IMR-90 (cell line): Measurements from ENCODE around the gene CALHM1. TPM values are rescaled to one million over a fixed set of nuclear protein-coding genes. Genes with fewer than 3 reads are reported as not detected.

Experiments used
- ATAC-seq: fragments of 200-7000 bp; cut with Tn5 transposase; 2 replicates; pipeline ENCODE4 v1.9.1; 2020; ENCODE audit warnings: low read depth, mild to moderate bottlenecking, moderate library complexity
- BruUV-seq: library from RNA; stranded (reverse); fragments of 400-500 nt; replicated peaks from 2 replicates; lab custom pipeline; 2021; lab: Mats Ljungman, UMichigan
- CTCF ChIA-PET: fragments of 300-600 bp; formaldehyde crosslinking; extraction: SDS; loops from one replicate; lab custom pipeline; 2021; ENCODE audit warnings: antibody characterized with exemption; lab: Yijun Ruan, JAX
- POLR2A ChIA-PET: fragments of 300-600 bp; sonication (Branson Sonifier 250); formaldehyde crosslinking; loops from one replicate; lab custom pipeline; 2022; ENCODE audit warnings: antibody characterized with exemption; ENCODE audit not compliant: unreplicated experiment; lab: Charles Lee
- DNase-seq: peaks from one replicate; pipeline ENCODE4 v3.0.0; 2013
- H2AFZ ChIP-seq: replicated peaks from 2 replicates; pipeline ENCODE3; 2013; ENCODE audit warnings: low read length, mild to moderate bottlenecking; ENCODE audit not compliant: poor library complexity
- H2AK5ac ChIP-seq: 2 replicates; pipeline ENCODE4 v1.6.1; 2013; ENCODE audit warnings: low read depth, low read length, inconsistent platforms
- H2AK9ac ChIP-seq: replicated peaks from 2 replicates; pipeline ENCODE3; 2013; ENCODE audit warnings: mild to moderate bottlenecking, low read depth, low read length, moderate library complexity; ENCODE audit not compliant: poor library complexity
- H2BK120ac ChIP-seq: 2 replicates; pipeline ENCODE4 v1.6.1; 2013; ENCODE audit warnings: low read depth, low read length, inconsistent platforms
- H2BK15ac ChIP-seq: 3 replicates; pipeline ENCODE4 v1.6.1; 2013; ENCODE audit warnings: low read depth, low read length, inconsistent platforms
- H2BK20ac ChIP-seq: 2 replicates; pipeline ENCODE4 v1.6.1; 2013; ENCODE audit warnings: low read depth, mild to moderate bottlenecking, inconsistent platforms, low read length, moderate library complexity
- H2BK5ac ChIP-seq: 2 replicates; pipeline ENCODE4 v1.6.1; 2013; ENCODE audit warnings: mild to moderate bottlenecking, low read depth, low read length, inconsistent platforms; ENCODE audit not compliant: poor library complexity, severe bottlenecking
- H3K14ac ChIP-seq: replicated peaks from 2 replicates; pipeline ENCODE4 v1.6.1; 2013; ENCODE audit warnings: low read depth, low read length, inconsistent platforms
- H3K18ac ChIP-seq: 2 replicates; pipeline ENCODE4 v1.6.1; 2013; ENCODE audit warnings: low read depth, low read length, control low read depth
- H3K23ac ChIP-seq: 2 replicates; pipeline ENCODE4 v1.6.1; 2013; ENCODE audit warnings: low read depth, low read length, inconsistent platforms
- H3K27ac ChIP-seq: 2 replicates; pipeline ENCODE4 v1.5.1; 2013; ENCODE audit warnings: mild to moderate bottlenecking, control low read depth, low read length; ENCODE audit not compliant: insufficient read depth
- H3K27me3 ChIP-seq: 2 replicates; pipeline ENCODE4 v1.6.1; 2013; ENCODE audit warnings: low read length; ENCODE audit not compliant: control insufficient read depth, insufficient read depth
- H3K36me3 ChIP-seq: 2 replicates; pipeline ENCODE4 v1.6.1; 2013; ENCODE audit warnings: low read length, mixed read lengths; ENCODE audit not compliant: control insufficient read depth, insufficient read depth
- H3K4ac ChIP-seq: 2 replicates; pipeline ENCODE4 v1.6.1; 2013; ENCODE audit warnings: low read depth, low read length, inconsistent platforms
- H3K4me1 ChIP-seq: 2 replicates; pipeline ENCODE4 v1.6.1; 2013; ENCODE audit warnings: low read length, mixed read lengths; ENCODE audit not compliant: control insufficient read depth, insufficient read depth
- H3K4me2 ChIP-seq: 2 replicates; pipeline ENCODE4 v1.6.1; 2013; ENCODE audit warnings: low read depth, mild to moderate bottlenecking, control low read depth, low read length, moderate library complexity
- H3K4me3 ChIP-seq: 2 replicates; pipeline ENCODE4 v1.5.1; 2013; ENCODE audit warnings: low read depth, mild to moderate bottlenecking, control low read depth, low read length, moderate library complexity; ENCODE audit not compliant: insufficient read depth
- H3K56ac ChIP-seq: 2 replicates; pipeline ENCODE4 v1.6.1; 2013; ENCODE audit warnings: low read length, inconsistent platforms; ENCODE audit not compliant: insufficient read depth; ENCODE audit errors: extremely low read depth
- H3K79me1 ChIP-seq, 2 experiments: 2 replicates each; pipeline ENCODE4 v1.6.1; 2013; ENCODE audit warnings: low read length in 2 of 2, inconsistent platforms in 1 of 2, low read depth in 1 of 2
- H3K9ac ChIP-seq: 2 replicates; pipeline ENCODE4 v1.6.1; 2013; ENCODE audit warnings: low read depth, low read length, control low read depth
- H3K9me1 ChIP-seq: 2 replicates; pipeline ENCODE4 v1.6.1; 2013; ENCODE audit warnings: low read length, inconsistent platforms; ENCODE audit not compliant: insufficient read depth
- H3K9me3 ChIP-seq: 2 replicates; pipeline ENCODE4 v1.6.1; 2013; ENCODE audit warnings: low read length; ENCODE audit not compliant: control insufficient read depth, insufficient read depth
- H4K20me1 ChIP-seq: 2 replicates; pipeline ENCODE4 v1.6.1; 2013; ENCODE audit warnings: low read length, inconsistent platforms; ENCODE audit not compliant: insufficient read depth
- H4K5ac ChIP-seq: 2 replicates; pipeline ENCODE4 v1.6.1; 2013; ENCODE audit warnings: mild to moderate bottlenecking, low read depth, low read length, control low read depth
- H4K8ac ChIP-seq, 2 experiments: 2 replicates each; pipeline ENCODE4 v1.6.1; 2013; ENCODE audit warnings: low read depth in 2 of 2, low read length in 2 of 2, control low read depth in 1 of 2, inconsistent platforms in 1 of 2
- H4K91ac ChIP-seq: 2 replicates; pipeline ENCODE4 v1.6.1; 2013; ENCODE audit warnings: low read depth, low read length, inconsistent platforms; ENCODE audit not compliant: insufficient read depth
- CHD1 ChIP-seq: IDR thresholded peaks from 2 replicates; pipeline ENCODE4 v1.6.1; 2012; ENCODE audit warnings: low read depth, low read length, improper control_type of control experiment
- MAZ ChIP-seq: IDR thresholded peaks from 2 replicates; pipeline ENCODE4 v1.6.1; 2012; ENCODE audit warnings: low read depth, mild to moderate bottlenecking, low read length, improper control_type of control experiment, moderate library complexity, borderline replicate concordance
- MXI1 ChIP-seq: IDR thresholded peaks from 2 replicates; pipeline ENCODE4 v1.6.1; 2012; ENCODE audit warnings: low read depth, mild to moderate bottlenecking, low read length, moderate library complexity, borderline replicate concordance
- RAD21 ChIP-seq: IDR thresholded peaks from 2 replicates; pipeline ENCODE4 v1.6.1; 2012; ENCODE audit warnings: low read length, improper control_type of control experiment
- RCOR1 ChIP-seq: IDR thresholded peaks from 2 replicates; pipeline ENCODE4 v1.6.1; 2012; ENCODE audit warnings: mild to moderate bottlenecking, low read length, improper control_type of control experiment; ENCODE audit not compliant: insufficient replicate concordance
- SMC3 ChIP-seq: fragments of 150-350 bp; IDR thresholded peaks from 2 replicates; pipeline ENCODE4 v1.6.1; 2016; ENCODE audit warnings: low read depth, mild to moderate bottlenecking, antibody characterized with exemption, low read length, moderate library complexity
- WGBS, 2 experiments: methylation state at CpG; one replicate each; pipeline versions ENCODE4 v1.1.5 to v1.1.7; 2013; ENCODE audit warnings: missing lambda C conversion rate in 2 of 2; ENCODE audit not compliant: insufficient read length in 1 of 2; ENCODE audit errors: extremely low coverage in 2 of 2; 5-methylcytosine and 5-hydroxymethylcytosine counted together
- dilution Hi-C: fragments of 300-500 bp; cut with HindIII; formaldehyde crosslinking; loops from one replicate; pipeline ENCODE4 v1.14.3; 2018; ENCODE audit warnings: low sequenced_read_pairs; ENCODE audit not compliant: unreplicated experiment
- in situ Hi-C: fragments of 300-500 bp; cut with MboI; formaldehyde crosslinking; loops from 3 replicates; pipeline ENCODE4 v1.14.3; 2019; ENCODE audit warnings: low sequenced_read_pairs, inconsistent platforms, mixed read lengths
- intact Hi-C: fragments of 100-400 bp; cut with micrococcal nuclease; formaldehyde crosslinking; loops from 2 replicates; pipeline ENCODE4 v1.10.0; 2022
- polyA plus RNA-seq, 3 experiments: library from polyadenylated mRNA; depleted of rRNA; stranded (reverse); fragments of >200 nt; gene quantifications; 2 replicates each; pipeline ENCODE4 v1.2.3, GENCODE V29; 2012; ENCODE audit warnings: low replicate concordance in 1 of 3
- total RNA-seq: library from RNA; depleted of rRNA; stranded (reverse); fragments of >200 nt; gene quantifications from 2 replicates; pipeline ENCODE4 v1.2.3, GENCODE V29; 2012
- TF ChIP-seq, protein P1 (sequence below): fragments of 150-350 bp; IDR thresholded peaks from 2 replicates; pipeline ENCODE4 v1.6.1; 2016; ENCODE audit warnings: low read depth, mild to moderate bottlenecking, low read length, moderate library complexity, borderline replicate concordance
- TF ChIP-seq, protein P2 (sequence below): fragments of 150-350 bp; IDR thresholded peaks from 2 replicates; pipeline ENCODE4 v1.6.1; 2017; ENCODE audit warnings: mild to moderate bottlenecking, antibody characterized with exemption, low read length, low read depth

The CALHM1 gene
- total and polyA plus RNA-seq, 2 of the 4 experiments (the other 2 are of a cell fraction) = not detected

DNA sequence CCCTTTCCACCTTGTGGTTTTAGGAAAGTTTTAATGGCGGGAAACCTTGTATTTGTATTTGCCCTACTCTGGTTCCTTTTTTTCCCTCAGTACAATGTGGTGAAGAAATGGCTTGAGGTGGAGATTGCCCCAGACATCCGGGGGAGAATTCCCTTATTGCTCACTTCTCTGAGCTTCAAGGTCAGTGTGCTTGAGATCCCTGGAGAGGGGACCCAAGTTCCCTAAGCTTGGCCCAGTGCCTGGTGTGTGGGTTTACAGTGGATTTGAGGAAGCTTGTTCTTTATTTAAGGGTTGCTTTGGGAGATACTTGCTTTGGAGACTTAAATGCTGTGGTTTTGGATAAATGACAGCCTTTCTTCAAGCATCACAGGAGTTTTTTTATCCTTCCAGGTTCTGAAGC lies 24.8 kb downstream of the CALHM1 start:
- H3K4me3 ChIP-seq = no peak overlapping the region
- no peak overlapping the region for H2BK20ac ChIP-seq
- WGBS, 2 experiments = no CpG with 5 or more reads among the region's 2 CpGs
- H2AFZ ChIP-seq = no peak overlapping the region
- no peaks in the 10 kb centered on the region for H3K4me1 ChIP-seq
- H3K36me3 ChIP-seq = peaks cover 50% of the 10 kb centered on the region
- no peak overlapping the region for H2BK5ac ChIP-seq
- H4K5ac ChIP-seq = no peak overlapping the region
- H3K9me3 ChIP-seq = no peaks in the 10 kb centered on the region
- DNase-seq (no peak), ATAC-seq (no peak)
- no peak overlapping the region for H3K56ac ChIP-seq
- no peak overlapping the region for H3K23ac ChIP-seq
- no peak overlapping the region for H3K18ac ChIP-seq
- H4K91ac ChIP-seq = no peak overlapping the region
- intact Hi-C loops = no loop called here
- H2AK5ac ChIP-seq = no peak overlapping the region
- peaks cover 5 to 6% of the 10 kb centered on the region in 2 experiments; a peak in 2 of 4 replicates for H3K79me1 ChIP-seq
- TF ChIP-seq, protein P1, sequence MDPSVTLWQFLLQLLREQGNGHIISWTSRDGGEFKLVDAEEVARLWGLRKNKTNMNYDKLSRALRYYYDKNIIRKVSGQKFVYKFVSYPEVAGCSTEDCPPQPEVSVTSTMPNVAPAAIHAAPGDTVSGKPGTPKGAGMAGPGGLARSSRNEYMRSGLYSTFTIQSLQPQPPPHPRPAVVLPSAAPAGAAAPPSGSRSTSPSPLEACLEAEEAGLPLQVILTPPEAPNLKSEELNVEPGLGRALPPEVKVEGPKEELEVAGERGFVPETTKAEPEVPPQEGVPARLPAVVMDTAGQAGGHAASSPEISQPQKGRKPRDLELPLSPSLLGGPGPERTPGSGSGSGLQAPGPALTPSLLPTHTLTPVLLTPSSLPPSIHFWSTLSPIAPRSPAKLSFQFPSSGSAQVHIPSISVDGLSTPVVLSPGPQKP = no peak
- no peak for TF ChIP-seq RCOR1
- TF ChIP-seq CHD1 = no peak
- TF ChIP-seq RAD21 = no peak
- TF ChIP-seq, protein P2, sequence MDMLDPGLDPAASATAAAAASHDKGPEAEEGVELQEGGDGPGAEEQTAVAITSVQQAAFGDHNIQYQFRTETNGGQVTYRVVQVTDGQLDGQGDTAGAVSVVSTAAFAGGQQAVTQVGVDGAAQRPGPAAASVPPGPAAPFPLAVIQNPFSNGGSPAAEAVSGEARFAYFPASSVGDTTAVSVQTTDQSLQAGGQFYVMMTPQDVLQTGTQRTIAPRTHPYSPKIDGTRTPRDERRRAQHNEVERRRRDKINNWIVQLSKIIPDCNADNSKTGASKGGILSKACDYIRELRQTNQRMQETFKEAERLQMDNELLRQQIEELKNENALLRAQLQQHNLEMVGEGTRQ = no peak
- no peak for TF ChIP-seq SMC3
- TF ChIP-seq MAZ = no peak
- TF ChIP-seq MXI1 = no peak
- in situ Hi-C loops = no loop called here
- no peak overlapping the region for H4K8ac ChIP-seq
- no peaks in the 10 kb centered on the region for H4K20me1 ChIP-seq
- ChIA-PET CTCF (no interaction called here), POLR2A (no interaction called here)
- no peaks in the 10 kb centered on the region for H3K9me1 ChIP-seq
- no peak overlapping the region for H2BK15ac ChIP-seq
- no peak overlapping the region for H3K14ac ChIP-seq
- H2AK9ac ChIP-seq = no peak overlapping the region
- no peak overlapping the region for H3K27ac ChIP-seq
- dilution Hi-C loops = no loop called here
- no peak overlapping the region for H3K9ac ChIP-seq
- H3K4ac ChIP-seq = no peak overlapping the region
- no peak overlapping the region for H3K4me2 ChIP-seq
- H3K27me3 ChIP-seq = no peaks in the 10 kb centered on the region
- no TSS peak for BruUV-seq
- H2BK120ac ChIP-seq = no peak overlapping the region
